Measurements from ENCODE around the gene ARSB. TPM values are rescaled to one million over a fixed set of nuclear protein-coding genes. Genes with fewer than 3 reads are reported as not detected.

ARSB gene
- total RNA-seq, 1 donor = 26.3 TPM

- no peak overlapping the region for H3K4me3 ChIP-seq (ENCODE audit: low read depth, low read length)
- no peak for DNase-seq (ENCODE audit: low read depth)
- no peak for TF ChIP-seq CTCF (IDR thresholded peaks at IDR 0.05; ENCODE audit: insufficient read depth, low read depth, low read length)
Observed at GRCh38 chr5:78845470-78845869, 139.6 kb downstream of the ARSB start.

- H3K4me3 ChIP-seq (ENCODE audit: low read depth, low read length) = no peak overlapping the region
- TF ChIP-seq CTCF (IDR thresholded peaks at IDR 0.05; ENCODE audit: insufficient read depth, low read depth, low read length) = no peak
- DNase-seq (ENCODE audit: low read depth) = no peak
Observed at GRCh38 chr5:78843436-78843835, 141.7 kb downstream of the ARSB start.

GRCh38 chr5:78841767-78842166, 143.3 kb downstream of the ARSB start:
- TF ChIP-seq CTCF (IDR thresholded peaks at IDR 0.05; ENCODE audit: insufficient read depth, low read depth, low read length) = no peak
- no peak overlapping the region for H3K4me3 ChIP-seq (ENCODE audit: low read depth, low read length)
- no peak for DNase-seq (ENCODE audit: low read depth)

GRCh38 chr5:78838753-78839152, 146.4 kb downstream of the ARSB start:
- TF ChIP-seq CTCF (IDR thresholded peaks at IDR 0.05; ENCODE audit: insufficient read depth, low read depth, low read length) = no peak
- DNase-seq (ENCODE audit: low read depth) = no peak
- no peak overlapping the region for H3K4me3 ChIP-seq (ENCODE audit: low read depth, low read length)

- DNase-seq (ENCODE audit: low read depth) = no peak
- no peak for TF ChIP-seq CTCF (IDR thresholded peaks at IDR 0.05; ENCODE audit: insufficient read depth, low read depth, low read length)
- no peak overlapping the region for H3K4me3 ChIP-seq (ENCODE audit: low read depth, low read length)
Observed at GRCh38 chr5:78837836-78838235, 147.3 kb downstream of the ARSB start.

GRCh38 chr5:78835176-78835575, 149.9 kb downstream of the ARSB start:
- no peak for DNase-seq (ENCODE audit: low read depth)
- no peak overlapping the region for H3K4me3 ChIP-seq (ENCODE audit: low read depth, low read length)
- no peak for TF ChIP-seq CTCF (IDR thresholded peaks at IDR 0.05; ENCODE audit: insufficient read depth, low read depth, low read length)

- no peak for TF ChIP-seq CTCF (IDR thresholded peaks at IDR 0.05; ENCODE audit: insufficient read depth, low read depth, low read length)
- H3K4me3 ChIP-seq (ENCODE audit: low read depth, low read length) = no peak overlapping the region
- DNase-seq (ENCODE audit: low read depth) = no peak
Observed at GRCh38 chr5:78833284-78833683, 151.8 kb downstream of the ARSB start.

Data from fibroblast of villous mesenchyme (primary cell).